Stimulated activated CD8-positive, alpha-beta memory T cell treated with anti-CD3 and anti-CD28 coated beads, Interleukin-4, amount 100 ng/mL, for 48 hours (primary cell): ENCODE results near the gene STK39.
A peak's percentile ranks its signal among the peaks of the same experiment; 100 is the strongest.

ENCODE experiments used
- DNase-seq: peaks from one replicate; pipeline ENCODE4 v3.0.0-alpha.2; 2020

STK39 gene

DNA sequence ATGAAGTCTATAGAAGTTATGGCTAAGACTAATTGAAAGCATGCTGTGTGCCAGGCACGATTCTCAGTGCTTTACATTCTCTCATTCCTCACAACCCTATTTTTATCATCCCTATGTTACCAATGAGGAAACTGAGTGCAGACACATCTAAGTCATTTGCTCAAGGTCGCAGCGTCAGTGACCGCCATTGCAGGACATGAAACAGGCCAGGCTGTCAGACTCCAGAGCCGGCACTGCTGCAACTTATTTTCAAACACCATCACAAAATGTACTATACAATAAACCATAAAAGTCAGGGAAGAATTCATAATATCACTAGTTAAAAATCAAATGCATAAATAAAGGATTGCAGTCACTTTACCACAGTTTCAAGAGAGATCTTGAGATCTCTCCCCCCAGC, 5.6 kb downstream of the STK39 start:
- no peak for DNase-seq

DNA sequence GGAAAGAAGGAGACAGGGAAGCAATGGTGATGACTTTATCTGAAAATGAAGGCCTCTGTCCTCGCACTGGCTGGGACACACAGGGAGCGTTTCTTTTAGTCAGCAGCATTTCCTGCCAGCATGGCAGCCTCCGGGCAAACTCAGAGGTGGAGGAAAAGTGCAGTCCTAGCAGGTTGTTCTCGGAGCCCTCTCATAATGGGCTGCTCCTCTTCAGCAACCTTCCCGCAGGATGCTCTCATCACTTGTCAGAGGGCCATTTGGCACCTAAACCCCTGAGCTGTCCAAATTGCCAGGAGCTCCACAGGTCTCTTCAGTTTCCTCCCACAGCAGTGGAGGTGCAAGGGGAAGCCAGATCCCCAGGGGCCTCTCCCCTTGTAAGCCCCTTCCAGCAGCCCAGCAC, 6.2 kb downstream of the STK39 start:
- no peak for DNase-seq

DNA sequence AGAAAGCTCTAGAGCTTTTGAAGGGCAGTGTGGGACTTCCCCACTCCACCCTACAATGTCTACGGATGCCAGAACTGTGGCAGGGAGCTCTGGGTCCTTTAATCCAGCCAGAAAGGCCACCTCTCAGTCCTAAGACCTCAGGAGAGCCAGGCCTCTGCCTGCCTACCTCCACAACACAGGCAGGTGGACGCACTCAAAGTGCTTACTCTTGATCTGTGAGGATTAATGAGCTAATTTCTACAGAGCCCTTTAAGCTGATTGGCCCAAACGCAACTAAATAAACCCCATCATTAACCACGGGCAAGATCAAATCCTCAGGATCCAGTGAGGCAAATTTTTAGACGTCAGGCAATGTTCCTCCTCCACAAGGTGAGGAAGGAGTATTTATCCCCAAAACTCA, 8.1 kb downstream of the STK39 start:
- no peak for DNase-seq

DNA sequence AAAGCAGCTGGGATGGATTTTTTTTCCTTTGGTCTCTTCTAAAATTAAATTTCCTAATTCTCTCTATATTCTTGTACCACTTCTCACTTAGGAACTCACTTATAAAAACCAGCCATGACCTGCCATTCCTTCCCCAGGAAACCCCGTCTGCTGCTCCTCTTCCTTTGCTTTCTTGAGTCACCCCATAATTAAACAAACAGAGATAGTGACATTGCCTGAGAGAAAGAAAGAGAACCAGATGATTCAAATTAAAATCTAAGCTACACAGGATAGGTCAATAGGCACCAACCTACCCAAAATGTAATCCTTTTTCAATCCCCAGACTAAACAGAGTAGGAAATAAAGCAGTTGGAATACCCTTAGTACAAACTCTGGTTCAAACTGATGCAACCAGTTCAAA, 9.7 kb downstream of the STK39 start:
- no peak for DNase-seq

DNA sequence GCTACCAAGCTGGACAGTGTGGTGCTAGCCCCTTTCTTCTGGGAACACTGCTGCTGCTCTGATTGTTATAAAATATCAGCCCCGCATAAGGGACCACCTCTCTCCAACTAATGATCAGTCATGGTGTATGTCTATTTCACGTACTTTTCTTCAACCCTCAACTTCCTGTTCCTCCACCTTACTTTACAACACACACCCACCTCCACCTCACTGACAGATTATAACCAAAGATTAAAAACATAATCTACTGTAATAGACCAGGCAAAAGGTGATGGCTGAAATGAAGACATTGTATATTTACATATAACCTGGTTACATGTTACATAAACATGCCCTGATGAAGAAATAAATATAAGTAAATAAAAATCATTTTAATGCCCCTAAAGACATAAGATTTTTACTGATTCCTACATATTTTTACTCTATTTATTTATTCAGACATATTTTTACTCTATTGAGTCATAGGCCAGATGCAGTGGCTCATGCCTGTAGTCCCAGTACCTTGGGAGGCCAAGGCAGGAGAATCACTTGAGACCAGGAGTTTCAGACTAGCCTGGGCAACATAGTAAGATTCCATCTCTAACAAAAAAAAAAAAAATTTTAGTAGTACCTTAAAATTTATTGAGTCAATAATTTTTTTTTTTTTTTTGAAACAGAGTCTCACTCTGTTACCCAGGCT, 12.8 kb downstream of the STK39 start:
- no peak for DNase-seq

DNA sequence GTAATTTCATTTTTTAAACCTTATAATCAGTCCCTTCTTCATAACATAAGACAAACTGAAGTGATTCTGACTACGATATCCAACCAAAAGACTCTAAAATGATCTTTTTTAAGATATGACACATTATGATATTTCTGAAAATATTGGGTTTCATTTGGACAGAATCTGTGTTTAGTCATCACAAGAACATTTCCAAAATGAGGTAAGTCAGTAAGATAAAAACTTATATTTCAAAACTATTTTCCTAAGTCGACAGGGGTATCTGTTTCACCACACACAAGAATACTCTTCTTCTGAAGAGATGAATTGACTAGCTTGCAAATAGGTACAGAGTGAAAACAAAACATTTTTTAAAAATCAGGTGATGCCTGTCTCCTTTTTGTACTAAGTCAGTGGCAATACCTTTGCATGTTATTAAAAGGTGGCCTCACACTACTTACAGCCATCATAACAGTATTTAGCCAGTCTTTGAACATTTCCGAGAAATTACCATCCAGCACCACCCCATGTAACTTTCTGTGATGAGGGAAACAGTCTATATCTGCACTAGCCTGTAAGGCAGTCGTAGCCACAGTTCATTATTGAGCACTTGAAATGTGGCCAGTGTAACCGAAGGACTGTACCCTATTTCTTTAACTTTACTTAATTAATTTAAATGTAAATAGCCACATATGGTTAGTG, 13.5 kb downstream of the STK39 start:
- no peak for DNase-seq

DNA sequence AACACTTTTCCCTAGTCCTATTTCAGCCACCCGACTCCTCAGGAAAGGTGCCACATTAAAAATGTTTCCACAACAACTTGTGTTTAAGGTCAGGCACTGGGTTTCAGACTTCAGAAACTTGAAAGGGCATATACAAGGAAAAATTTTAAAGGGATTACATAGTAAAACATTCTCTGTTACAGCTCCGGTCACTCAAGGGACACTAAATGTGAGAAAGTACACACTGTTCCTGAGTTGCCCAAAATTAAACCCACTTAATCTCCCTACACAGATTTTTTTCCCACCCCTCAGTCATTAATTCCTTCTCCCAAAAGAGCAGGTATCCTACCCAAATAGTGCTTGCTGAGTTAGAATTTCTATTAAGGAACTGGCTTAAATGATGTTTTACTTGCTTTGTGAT, 14.2 kb downstream of the STK39 start:
- DNase-seq = no peak

DNA sequence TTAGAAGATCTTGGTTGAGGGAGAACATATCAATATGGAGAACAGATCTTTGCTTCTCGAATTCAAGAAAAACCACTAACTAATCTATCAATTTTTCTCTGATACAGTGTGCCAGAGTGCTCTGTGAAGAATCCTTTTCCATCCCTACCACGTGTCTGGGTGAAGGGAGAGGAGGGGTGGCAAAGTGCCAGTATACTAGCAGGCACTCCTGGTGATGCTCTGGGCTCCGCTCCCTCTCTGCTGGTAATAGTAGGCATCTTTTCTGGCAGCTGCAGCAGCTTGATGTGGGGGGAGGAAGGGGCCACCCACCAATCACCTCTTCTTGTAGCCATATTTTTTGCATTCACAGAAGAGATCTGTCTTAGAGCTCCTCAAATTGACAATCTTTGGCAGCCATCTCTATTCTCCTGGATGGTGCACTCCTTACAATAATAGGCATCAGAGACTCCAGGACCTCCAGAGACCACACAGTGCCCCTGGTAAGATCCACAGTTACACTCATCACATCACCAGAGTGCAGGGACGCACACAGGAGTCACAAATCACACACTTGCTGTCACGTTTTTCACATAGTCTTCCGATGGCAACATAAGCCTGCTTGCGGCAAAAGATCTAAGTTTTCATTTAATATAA, 15.7 kb downstream of the STK39 start:
- no peak for DNase-seq

DNA sequence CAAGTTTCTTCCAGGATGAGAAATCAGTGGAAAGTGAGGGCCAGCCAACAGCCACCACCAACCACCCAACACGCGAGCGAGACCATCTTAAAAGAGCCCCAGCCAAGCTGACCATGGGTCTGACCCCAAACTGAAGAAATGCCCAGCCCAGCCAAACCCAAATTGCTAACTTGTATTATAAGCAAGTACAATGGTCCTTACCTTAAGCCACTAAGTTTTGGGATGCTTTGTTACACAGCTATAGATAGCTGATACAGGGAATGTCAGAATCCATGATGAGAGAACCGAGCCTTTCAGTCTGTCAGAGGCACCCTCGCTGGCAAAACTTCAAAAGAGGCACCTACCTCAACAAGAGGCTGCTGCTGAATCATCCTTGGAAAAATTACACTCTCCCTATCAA, 17.0 kb downstream of the STK39 start:
- no peak for DNase-seq

DNA sequence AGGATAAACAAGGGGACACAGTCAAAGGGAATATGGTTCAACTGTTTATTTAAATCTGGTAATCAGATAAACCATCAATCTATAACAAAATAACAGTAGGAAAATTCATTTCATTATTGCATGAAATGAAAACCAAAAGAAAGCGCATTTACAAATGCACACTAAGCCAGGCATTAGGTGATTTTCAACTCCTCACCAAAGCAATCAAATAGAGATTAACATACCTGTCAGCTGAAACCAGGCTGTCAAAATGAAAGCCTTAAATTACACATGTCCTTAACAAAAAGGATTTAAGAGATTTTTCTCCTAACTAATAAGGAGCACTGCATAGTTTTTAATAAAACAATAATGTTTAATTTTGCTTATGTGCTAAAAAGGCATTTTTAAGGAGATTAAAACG, 23.0 kb downstream of the STK39 start:
- DNase-seq = no peak

DNA sequence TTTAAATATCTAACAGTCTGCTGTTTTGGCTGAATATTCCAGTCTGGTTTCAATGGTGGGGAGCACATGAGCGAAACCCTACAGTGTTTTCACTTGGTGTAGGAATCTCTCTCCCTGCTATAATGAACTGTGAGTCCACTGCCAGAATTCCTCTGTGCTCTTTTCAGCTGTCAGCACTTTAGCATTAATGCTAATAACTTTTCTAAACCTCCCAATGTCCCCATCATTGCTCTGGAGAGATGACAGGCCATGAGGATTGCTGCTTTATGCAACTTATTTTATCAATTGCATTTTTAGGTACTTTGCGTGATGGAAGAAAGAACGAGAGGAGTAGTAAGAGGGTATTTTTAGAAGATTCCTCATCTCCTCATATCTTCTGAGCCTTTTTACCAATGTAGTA, 25.3 kb downstream of the STK39 start:
- DNase-seq = no peak

DNA sequence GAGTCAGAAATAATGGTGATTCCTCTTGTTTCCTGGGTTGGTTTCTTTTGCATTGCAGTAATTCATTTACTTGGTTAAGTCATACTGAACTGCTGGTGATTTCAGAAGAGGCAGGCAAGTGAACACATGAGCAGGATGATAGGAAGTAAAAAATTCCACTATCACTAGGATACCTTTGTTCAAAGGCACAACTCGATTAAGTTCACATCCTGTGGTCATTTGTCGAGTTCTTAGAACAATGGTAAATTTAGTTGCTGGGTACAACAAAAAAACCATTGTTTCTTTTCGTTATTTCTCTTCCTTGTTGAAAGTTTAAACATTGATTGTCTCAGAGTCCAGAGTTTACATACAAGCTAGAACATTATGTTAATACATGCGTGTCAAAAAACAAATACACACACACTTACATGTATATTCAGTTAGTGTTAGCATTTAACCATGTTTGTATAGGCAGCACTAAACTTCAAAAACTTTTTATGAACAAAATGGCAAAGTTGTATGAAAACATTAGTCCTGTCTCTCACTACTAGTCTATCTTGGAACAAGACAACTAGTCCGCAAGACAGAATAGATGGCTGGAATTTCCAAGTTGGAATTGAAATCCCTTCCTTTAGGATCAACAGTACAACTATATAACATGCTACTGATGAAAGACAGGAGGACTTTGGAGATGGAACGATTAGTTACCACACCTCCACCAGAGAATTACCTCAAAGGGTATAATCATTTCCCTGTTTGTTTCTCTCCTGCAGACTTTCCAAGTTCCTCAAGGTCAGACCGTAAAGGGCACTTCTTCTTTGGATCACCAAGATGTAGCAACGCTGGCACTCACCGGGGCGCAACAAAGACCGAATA, 26.2 kb downstream of the STK39 start:
- DNase-seq = no peak

DNA sequence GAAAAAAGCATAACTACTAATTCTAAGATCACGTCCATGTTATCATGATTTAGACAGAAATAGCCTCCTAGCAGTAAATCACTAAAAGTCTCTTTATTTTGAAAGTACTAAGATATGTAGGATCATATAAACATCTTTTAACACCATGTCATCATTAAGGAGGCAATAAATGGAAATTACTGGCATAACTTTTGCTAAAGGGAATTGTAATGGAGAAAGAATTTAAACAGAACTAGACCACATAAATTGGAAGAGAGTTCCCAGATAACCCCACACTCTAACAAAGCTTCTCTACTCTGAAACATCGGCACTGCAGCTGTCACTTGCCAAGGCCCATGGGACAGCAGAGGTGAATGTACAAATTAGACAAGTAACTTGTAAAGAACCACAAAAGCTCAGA, 29.5 kb downstream of the STK39 start:
- DNase-seq = no peak

DNA sequence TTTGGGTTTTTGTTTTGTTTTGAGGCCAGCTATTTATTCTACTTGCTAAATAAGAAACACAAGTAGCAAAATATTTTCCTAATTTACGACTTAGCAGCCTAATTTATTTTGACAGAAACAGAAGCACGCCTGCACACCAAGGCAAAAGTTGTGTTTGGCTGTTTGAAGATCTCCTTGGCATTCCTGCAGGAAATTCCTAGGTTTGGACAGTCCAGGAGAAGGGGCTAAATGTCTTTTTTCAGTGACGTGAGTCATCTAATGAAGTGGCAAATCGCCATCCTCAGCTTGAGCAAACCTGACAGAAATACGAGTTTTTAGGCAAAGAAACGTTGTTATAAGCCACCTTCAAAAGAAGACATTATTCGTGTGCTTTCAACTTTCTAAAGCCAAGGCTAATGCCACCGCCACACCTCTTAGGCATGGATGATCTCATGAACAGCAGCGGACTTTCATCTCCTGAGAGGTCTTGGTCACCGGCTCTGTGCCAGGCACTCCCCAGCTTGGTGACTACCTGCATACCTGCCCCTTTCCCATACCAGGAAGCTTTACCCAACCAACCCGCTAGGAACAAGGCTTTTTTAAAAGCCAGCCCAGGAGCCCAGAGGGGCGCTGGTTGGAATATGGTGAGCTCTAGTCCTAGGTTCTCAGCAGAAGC, 30.9 kb downstream of the STK39 start:
- no peak for DNase-seq

DNA sequence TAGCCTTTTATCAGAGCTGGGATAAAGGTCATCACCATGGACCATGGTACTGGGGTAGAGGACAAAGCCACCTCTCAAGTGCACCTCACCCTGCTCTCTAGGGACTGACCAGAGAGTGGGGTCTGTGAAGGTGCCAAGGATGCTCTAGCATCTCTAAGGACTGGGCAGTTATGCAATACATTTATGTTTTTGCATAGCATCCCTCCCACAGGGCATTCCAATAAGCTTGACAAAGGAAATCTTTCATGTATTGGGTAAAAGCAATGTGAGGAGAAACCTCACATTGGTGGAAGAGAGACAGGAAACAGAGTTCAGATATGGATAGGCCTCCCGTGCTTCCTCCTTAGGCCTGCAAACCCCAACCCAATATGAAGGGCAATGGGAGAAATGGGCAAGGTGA, 31.6 kb downstream of the STK39 start:
- no peak for DNase-seq

DNA sequence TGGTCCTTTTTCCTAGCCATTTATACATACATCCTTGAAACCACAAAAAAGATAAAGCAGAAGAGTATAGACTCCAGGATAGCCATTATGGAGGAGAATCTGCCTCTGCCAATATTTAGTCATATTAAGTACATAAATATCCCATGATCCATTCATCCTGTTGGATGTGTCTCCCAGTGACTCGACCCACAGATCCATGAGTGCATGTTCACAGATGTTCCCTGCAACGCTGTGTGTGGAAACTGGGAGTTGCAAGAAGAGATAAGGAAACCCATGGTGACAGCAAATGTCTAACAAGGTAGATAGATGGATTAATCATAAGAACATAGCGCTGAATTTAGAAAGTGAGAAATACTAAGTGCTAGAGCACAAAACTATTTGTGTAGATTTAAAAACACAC, 34.5 kb downstream of the STK39 start:
- no peak for DNase-seq

DNA sequence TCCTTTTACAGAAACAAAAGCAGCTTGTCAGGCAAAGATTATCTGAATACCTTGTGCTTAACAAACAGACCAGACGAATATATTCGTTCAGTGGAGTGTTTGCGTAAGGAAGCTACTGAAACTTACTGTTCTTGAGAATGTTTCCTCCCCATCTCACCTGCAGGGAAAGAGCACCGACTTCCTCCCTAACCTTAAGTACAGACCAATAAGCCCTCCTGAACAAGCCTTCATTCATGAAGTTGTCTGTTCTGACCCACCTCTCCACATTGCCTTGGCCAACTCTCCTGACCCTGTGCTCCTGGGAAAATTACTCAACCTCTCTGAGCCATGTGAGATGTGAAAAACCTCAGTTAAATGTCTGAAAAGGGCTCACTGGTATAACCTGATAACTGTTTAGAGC, 35.2 kb downstream of the STK39 start:
- DNase-seq = no peak

DNA sequence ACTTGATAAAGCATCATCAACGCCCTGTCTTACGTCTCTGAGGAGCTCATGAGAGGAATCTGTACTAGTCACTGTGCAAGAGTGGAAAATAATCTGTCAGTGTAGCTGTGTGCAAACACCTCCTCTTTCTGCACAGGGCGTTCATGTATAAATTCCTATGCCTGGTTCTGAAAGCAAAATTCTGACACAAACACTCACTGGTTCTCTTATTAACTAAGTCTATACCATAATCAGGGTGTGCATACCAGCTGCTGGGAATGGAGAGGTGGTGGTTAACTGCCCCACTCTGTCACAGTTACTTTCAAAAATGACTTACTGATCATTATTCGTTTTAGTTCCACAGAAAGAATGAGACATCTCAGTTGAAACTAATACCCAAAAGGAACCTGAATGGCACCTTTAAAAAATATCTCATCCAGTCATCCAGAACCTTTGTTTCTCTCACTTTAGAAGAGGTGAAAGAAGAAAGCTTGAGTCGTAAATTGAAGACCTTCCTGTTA, 35.7 kb downstream of the STK39 start:
- DNase-seq = peak; percentile 64

DNA sequence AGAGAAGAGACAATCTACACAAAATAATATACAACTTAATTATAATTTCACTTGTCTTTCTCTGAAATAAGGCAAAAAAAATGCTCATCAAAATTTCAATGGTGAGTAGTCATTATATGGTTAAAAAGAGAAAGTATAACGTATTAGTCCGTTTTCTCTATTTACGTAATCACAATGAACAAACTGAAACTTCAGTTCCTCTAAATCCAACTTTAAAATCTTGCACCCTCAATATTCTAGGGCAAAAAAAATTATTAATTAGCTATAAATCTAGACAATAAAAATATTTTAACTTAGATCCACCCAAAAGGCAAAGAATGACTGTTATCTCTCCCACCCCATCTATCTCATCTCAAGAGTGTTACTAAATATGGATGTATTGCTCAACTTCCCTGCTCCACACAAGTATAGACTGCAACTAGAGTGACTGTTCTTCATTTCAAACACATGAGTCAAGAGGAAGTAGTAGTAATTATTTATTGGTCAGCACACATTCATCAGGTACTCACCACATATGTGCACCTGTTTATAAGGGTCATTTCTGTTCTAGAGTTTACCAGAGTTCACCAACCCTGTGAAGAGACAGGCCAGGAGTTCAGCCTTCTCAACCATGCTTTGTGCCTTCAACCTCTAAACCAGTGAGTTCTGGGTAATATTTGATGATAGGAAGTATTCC, 36.4 kb downstream of the STK39 start:
- DNase-seq = no peak

DNA sequence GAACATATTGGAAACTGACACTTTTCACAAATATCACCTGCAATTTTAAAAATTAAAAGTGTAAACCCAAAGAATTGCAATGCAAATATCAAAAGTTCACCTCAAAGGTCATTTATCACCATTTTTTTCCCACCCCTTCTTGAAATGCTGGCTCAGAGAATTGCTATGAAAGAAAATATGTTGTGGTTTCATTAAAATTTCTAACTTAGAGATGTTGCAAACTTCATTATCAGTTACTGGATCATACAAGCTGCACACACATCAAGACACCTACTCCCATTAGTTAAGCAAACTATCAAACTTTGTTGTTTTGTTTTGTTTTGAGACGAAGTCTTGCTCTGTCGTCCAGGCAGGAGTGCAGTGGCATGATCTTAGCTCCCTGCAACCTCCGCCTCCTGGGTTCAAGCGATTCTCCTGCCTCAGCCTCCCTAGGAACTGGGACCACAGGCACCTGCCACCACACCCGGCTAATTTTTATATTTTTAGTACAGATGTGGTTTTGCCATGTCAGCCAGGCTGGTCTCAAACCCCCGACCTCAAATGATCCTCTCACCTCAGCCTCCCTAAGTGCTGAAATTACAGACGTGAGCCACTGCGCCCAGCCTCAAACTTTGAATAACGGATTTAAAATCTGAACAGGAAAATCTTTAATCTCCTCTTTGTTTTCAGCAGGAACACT, 37.0 kb downstream of the STK39 start:
- no peak for DNase-seq

DNA sequence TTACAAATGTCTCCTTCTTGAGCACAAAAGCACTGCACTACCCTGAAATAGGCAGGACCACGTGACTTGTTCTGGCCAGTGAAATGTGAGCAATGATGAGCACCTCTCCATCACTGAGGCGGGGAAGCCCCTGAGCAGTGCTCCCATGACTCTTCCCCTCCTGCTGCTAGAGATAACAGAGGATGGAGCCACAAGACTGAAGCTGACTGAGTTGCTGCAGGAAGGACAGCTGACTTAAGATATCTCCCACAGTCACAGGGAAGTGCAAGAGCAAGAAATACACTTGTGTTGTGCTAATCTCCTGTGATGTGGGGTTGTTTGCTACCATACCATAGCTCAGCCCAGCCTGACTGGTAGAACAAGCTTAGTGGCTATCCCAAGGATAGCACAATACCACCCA, 38.7 kb downstream of the STK39 start:
- DNase-seq = no peak

DNA sequence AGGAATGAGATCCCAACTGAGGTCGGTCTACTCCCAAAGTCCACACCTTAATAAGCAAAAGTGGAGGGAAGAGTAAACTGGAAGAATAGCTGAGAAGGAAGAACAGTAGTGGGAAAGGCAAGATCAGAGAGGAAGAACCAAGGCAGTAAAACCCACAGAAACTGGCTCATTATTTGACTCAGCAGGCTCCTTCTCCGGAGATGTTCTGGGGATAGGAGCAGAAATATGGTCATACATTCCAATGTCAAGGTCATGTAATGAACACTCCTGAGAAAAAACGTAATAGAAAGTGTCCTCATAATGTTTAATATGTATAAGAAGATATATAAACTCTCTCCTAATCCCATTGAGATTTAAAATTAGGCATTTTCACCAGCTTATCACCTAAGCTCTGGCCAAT, 39.5 kb downstream of the STK39 start:
- no peak for DNase-seq
